ENCODE data around the gene VPS18.
"Not testable (repeated sequence)": the region's sequence is repeated elsewhere in the genome, so short reads cannot be mapped to it uniquely, and the experiment has no call there.

The VPS18 gene

GRCh38 chr15:40893733-40894680 is at the start of gene VPS18:
Gene VPS18, plus strand, starts transcription at chr15:40894450. Its CDS starts 319 bp downstream, at chr15:40894769.
- DNase-seq: peak; percentile 94

GRCh38 chr15:40844696-40845030 is 49.6 kb upstream of the VPS18 start:
- DNase-seq: peak; percentile 61

- peak; percentile 61 for DNase-seq
Observed at GRCh38 chr15:40845036-40845435, 49.2 kb upstream of the VPS18 start.

- no peak for DNase-seq
Observed at GRCh38 chr15:40845511-40846284, 48.6 kb upstream of the VPS18 start.

GRCh38 chr15:40846841-40847222 is 47.4 kb upstream of the VPS18 start:
- DNase-seq: no peak

DNA sequence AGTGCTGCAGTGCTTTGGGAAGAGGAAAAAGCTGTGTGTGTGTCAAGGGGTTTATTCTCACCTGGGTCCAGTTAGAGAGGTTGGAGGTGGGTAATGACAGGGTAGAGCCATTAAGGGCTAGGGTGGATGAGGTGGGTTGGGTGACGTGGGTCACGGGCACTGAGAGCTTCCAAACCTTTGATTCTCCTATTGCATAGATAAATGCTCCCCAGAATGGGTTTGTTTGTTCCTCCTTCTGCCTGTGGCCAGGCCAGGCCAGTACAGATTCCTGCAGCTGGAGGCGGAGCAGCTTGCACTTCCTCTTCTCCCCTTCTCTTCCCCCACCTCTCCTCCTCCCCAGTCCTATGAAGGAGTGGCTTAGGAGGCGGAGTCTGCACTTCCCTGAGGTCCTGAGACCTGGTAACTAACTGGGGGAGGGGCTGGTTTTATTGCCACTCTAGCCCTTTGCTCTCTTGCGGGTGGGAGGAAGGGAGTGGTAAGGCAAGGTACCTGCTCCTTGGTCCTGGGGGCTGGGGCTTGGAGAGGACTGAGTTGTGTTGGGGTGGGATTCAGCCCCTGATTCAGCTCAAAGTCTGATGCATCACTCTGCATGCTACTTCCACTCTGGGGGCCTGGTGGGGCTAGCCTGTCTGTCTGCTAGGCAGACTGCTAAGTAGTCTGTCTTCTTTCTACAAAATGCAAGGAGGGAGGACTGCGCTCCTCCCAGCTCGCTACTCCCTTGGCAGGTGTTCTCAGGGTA is 46.9 kb upstream of the VPS18 start:
- peak; percentile 96 for DNase-seq

- no peak for DNase-seq
Observed at GRCh38 chr15:40850576-40851112, 43.6 kb upstream of the VPS18 start.

GRCh38 chr15:40852529-40852928 is 41.7 kb upstream of the VPS18 start:
- DNase-seq: no peak

DNA sequence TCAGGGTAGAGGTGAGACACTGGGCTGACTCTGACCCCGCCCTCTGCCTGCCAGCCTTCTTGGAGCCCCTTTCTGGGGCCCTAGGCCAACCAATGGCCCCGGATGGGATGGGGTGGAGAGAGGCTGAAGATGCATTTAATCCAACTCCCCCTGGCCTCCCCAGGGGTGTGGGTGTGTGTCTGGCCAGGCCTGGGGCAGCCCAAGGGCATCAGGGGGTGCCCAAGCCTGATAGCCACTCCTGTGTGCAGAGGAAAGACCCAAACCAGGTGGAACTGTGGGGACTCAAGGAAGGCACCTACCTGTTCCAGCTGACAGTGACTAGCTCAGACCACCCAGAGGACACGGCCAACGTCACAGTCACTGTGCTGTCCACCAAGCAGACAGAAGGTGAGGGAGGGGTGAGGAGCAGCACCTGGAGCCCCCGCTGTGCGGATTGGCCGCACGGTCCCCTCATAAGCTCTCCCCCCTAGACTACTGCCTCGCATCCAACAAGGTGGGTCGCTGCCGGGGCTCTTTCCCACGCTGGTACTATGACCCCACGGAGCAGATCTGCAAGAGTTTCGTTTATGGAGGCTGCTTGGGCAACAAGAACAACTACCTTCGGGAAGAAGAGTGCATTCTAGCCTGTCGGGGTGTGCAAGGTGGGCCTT is 40.9 kb upstream of the VPS18 start:
- DNase-seq: no peak

- no peak for DNase-seq
Observed at GRCh38 chr15:40854161-40854560, 40.1 kb upstream of the VPS18 start.

DNA sequence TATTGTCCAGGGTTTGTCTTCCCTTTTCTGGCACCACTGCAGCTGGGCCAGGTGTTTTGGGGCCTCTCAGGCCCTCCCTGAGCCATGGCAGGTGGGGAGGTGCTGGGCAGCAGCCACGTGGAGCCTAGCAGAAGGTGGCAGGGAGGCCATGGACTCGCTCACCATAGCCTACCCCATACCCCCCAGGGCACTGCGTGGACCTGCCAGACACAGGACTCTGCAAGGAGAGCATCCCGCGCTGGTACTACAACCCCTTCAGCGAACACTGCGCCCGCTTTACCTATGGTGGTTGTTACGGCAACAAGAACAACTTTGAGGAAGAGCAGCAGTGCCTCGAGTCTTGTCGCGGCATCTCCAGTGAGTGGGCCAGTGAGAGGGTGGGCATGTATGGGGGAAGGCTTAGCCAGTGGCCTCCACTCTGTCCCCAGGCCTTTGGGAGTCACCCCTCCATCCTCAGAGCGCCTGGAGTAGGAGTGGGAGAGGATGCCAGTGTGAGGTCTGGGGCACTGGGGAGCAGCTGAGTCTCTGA is 38.5 kb upstream of the VPS18 start:
- no peak for DNase-seq

DNA sequence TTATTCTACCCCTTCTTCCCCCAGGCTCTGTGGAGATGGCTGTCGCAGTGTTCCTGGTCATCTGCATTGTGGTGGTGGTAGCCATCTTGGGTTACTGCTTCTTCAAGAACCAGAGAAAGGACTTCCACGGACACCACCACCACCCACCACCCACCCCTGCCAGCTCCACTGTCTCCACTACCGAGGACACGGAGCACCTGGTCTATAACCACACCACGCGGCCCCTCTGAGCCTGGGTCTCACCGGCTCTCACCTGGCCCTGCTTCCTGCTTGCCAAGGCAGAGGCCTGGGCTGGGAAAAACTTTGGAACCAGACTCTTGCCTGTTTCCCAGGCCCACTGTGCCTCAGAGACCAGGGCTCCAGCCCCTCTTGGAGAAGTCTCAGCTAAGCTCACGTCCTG is 37.5 kb upstream of the VPS18 start:
- no peak for DNase-seq

DNA sequence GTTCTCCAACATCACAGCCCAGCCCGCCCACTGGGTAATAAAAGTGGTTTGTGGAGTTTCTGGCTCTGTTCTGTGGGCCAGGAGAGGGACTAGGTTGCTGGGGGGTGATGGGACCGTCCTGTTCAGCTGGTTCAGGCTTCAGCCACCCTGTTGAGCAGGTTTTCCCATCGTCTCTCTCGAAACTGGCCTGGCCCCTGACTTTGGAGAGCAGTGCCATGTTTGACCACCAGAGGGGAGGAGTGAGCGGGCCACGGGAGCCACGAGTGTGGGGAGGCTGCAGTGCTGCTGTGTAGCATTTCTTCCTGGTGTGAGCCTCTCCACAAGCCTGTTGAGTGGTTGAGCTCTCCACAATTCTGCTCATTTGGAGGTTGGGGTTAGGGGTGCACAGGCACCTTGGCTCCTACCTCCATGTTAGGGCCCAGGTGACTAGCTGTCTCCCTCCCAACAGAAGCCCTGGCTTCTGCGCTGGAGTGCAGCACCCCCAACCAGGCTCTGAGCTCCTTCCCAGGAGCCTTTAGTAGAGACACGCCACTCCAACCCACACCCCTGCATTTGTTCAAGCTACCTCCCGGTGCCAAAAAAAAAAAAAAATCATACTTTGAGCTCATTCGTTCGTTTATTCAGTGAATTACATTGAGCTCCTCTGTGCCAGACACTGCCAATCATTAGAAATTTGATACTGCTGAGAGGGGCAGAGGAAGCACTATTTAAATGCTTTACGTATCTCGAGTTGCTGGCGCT is 36.5 kb upstream of the VPS18 start:
- peak; percentile 68 for DNase-seq

DNA sequence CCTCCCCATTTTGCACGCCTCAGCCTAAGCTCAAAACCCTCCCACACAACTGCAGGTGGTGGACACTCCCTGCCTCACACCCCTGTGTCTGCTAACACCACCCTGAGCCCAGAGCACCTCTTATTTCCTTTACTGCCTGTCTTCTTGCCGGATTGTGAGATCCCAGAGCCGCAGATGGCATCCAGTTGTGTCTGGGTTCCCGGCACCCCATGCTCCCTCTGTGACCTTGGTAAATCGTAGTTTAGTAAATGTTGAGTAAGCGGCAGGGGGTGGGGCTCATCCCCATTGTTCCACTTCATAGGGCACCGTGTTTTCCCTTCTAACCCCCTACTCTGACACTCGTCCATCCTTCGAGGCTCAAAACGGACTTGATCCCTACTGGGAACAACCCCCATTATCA is 35.5 kb upstream of the VPS18 start:
- no peak for DNase-seq

- DNase-seq: peak; percentile 57
Observed at GRCh38 chr15:40859206-40859851, 34.9 kb upstream of the VPS18 start.

GRCh38 chr15:40861147-40861546 is 33.1 kb upstream of the VPS18 start:
- not testable (repeated sequence) for DNase-seq

DNA sequence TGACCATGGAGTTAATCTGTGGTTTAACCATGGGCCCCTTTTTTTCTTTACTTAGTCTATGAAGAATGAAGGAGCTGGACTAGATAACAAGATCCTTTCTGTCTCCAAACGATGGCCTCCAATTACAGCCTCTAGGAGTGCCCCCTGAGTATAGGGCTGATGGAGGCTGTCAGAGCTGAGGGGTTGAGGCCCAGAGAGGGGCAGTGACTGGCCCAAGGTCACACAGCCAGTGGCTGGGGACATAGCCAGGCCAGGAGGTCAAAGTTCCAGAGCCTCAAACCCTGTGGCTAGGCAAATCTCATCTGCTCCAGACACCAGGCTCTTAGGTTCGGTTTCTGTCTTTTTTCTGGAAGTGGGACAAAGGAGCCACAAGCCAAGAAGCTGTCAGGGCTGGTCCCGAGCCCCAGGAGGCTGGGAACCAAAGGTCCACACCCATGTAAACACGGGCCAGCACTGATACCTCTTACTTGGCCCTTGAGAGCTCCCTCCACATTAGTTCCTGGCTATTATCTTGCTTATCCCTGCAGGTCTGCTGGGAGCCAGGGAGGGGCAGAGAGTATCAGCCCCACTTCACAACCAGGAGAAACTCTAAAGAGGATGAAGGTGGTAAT is 30.5 kb upstream of the VPS18 start:
- DNase-seq: no peak

- no peak for DNase-seq
Observed at GRCh38 chr15:40867199-40867598, 27.1 kb upstream of the VPS18 start.

DNA sequence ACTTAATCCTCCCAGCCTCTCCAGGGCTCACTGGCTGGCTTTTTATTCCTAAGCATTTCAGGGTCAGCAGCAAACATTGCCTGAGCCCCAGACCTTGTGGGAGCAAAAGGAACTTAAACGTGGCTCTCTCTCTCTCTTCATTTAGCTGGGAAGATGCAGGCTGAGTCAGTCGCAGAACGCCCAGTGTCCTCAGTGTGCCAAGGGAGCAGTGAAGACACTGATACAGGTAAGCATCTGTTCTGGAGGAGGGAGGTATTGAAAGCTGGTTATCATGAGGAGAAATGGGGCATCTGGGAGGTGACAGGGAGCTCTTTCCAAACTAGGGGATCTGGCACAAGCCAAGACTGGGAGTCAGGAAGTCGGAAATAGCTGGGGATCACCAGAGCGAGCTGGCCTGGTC is 24.6 kb upstream of the VPS18 start:
- no peak for DNase-seq

- DNase-seq: no peak
Observed at GRCh38 chr15:40870716-40871115, 23.5 kb upstream of the VPS18 start.

Data from MV-4-11 (cell line).